IgD-negative memory B cell (primary cell): ENCODE results near the gene JAG1. TPM values are rescaled to one million over a fixed set of nuclear protein-coding genes. Genes with fewer than 3 reads are reported as not detected.

ENCODE experiments used
- H3K27ac Mint-ChIP-seq, 3 donors: one replicate each; pipeline ENCODE4 v1.8.0; 2020 to 2022; ENCODE audit warnings: mild to moderate bottlenecking in 3 of 3, mixed read lengths in 3 of 3, moderate library complexity in 1 of 3
- H3K27me3 Mint-ChIP-seq: one replicate; pipeline ENCODE4 v1.8.0; 2021; ENCODE audit warnings: mixed read lengths
- H3K36me3 Mint-ChIP-seq: one replicate; pipeline ENCODE4 v1.8.0; 2020; ENCODE audit warnings: mild to moderate bottlenecking, mixed read lengths
- H3K4me1 Mint-ChIP-seq, 3 donors: one replicate each; pipeline ENCODE4 v1.8.0; 2020 to 2022; ENCODE audit warnings: mixed read lengths in 3 of 3, mild to moderate bottlenecking in 1 of 3
- H3K4me3 Mint-ChIP-seq, 4 donors: one replicate each; pipeline ENCODE4 v1.8.0; 2020 to 2022; ENCODE audit warnings: mild to moderate bottlenecking in 4 of 4, mixed read lengths in 4 of 4, moderate library complexity in 3 of 4
- H3K9me3 Mint-ChIP-seq, 3 donors: one replicate each; pipeline ENCODE4 v1.8.0; 2020 to 2021; ENCODE audit warnings: mixed read lengths in 3 of 3, mild to moderate bottlenecking in 1 of 3
- polyA plus RNA-seq: library from polyadenylated mRNA; unstranded; fragments of 300-500 nt; fragmentation: Illumina TruSeq; gene quantifications from one replicate; pipeline ENCODE4 v1.2.3, GENCODE V29; 2021

Gene JAG1
- polyA plus RNA-seq, 1 donor from 2014 or later = not detected

- Mint-ChIP-seq H3K27me3 (peaks cover 56% of the 10 kb centered on the region), H3K4me1 (peaks cover 17 to 20% (median 18%) of the 10 kb centered on the region in 3 donors), H3K27ac (no peak overlapping the region), H3K36me3 (no peaks in the 10 kb centered on the region), H3K4me3 (no peak overlapping the region), H3K9me3 (peaks cover 0 to 8% (median 4%) of the 10 kb centered on the region in 3 donors)
Observed at GRCh38 chr20:10667560-10668167, 6.1 kb downstream of the JAG1 start.

- H3K36me3 Mint-ChIP-seq = no peaks in the 10 kb centered on the region
- H3K27ac Mint-ChIP-seq = no peak overlapping the region
- peaks cover 0 to 8% (median 4%) of the 10 kb centered on the region in 3 donors for H3K9me3 Mint-ChIP-seq
- peaks cover 53% of the 10 kb centered on the region for H3K27me3 Mint-ChIP-seq
- peaks cover 14 to 17% (median 15%) of the 10 kb centered on the region in 3 donors for H3K4me1 Mint-ChIP-seq
- H3K4me3 Mint-ChIP-seq = no peak overlapping the region
Observed at GRCh38 chr20:10667077-10667401, 6.8 kb downstream of the JAG1 start.

GRCh38 chr20:10666221-10667076 lies 7.3 kb downstream of the JAG1 start:
- Mint-ChIP-seq H3K27me3 (peaks cover 52% of the 10 kb centered on the region), H3K4me3 (peak overlapping the region in 1 of 4 donors; percentile 33), H3K36me3 (no peaks in the 10 kb centered on the region), H3K27ac (no peak overlapping the region), H3K4me1 (peaks cover 13 to 16% (median 13%) of the 10 kb centered on the region in 3 donors), H3K9me3 (peaks cover 0 to 8% (median 4%) of the 10 kb centered on the region in 3 donors)

- H3K27me3 Mint-ChIP-seq = peaks cover 48% of the 10 kb centered on the region
- H3K4me3 Mint-ChIP-seq = no peak overlapping the region
- H3K36me3 Mint-ChIP-seq = no peaks in the 10 kb centered on the region
- no peak overlapping the region for H3K27ac Mint-ChIP-seq
- peaks cover 7 to 10% (median 10%) of the 10 kb centered on the region in 3 donors for H3K4me1 Mint-ChIP-seq
- peaks cover 0 to 6% (median 4%) of the 10 kb centered on the region in 3 donors for H3K9me3 Mint-ChIP-seq
Observed at GRCh38 chr20:10665791-10666190, 8.0 kb downstream of the JAG1 start.

- H3K9me3 Mint-ChIP-seq = peaks cover 0 to 3% (median 3%) of the 10 kb centered on the region in 3 donors
- no peak overlapping the region for H3K4me3 Mint-ChIP-seq
- H3K27ac Mint-ChIP-seq = no peak overlapping the region
- H3K36me3 Mint-ChIP-seq = no peaks in the 10 kb centered on the region
- H3K4me1 Mint-ChIP-seq = peaks cover 0 to 3% (median 3%) of the 10 kb centered on the region in 3 donors
- H3K27me3 Mint-ChIP-seq = peaks cover 46% of the 10 kb centered on the region
Observed at GRCh38 chr20:10665027-10665561, 8.7 kb downstream of the JAG1 start.

GRCh38 chr20:10663756-10664155 lies 10.0 kb downstream of the JAG1 start:
- peaks cover 40% of the 10 kb centered on the region for H3K27me3 Mint-ChIP-seq
- no peak overlapping the region for H3K4me3 Mint-ChIP-seq
- H3K4me1 Mint-ChIP-seq = peaks cover 0 to 2% (median 0%) of the 10 kb centered on the region in 3 donors
- H3K36me3 Mint-ChIP-seq = no peaks in the 10 kb centered on the region
- H3K9me3 Mint-ChIP-seq = peaks cover 0 to 3% (median 1%) of the 10 kb centered on the region in 3 donors
- no peak overlapping the region for H3K27ac Mint-ChIP-seq

- Mint-ChIP-seq H3K4me1 (peaks cover 0 to 2% (median 0%) of the 10 kb centered on the region in 3 donors), H3K27me3 (peaks cover 39% of the 10 kb centered on the region), H3K27ac (no peak overlapping the region), H3K36me3 (peaks cover under 1% of the 10 kb centered on the region), H3K4me3 (no peak overlapping the region), H3K9me3 (peaks cover 0 to 3% (median 1%) of the 10 kb centered on the region in 3 donors)
Observed at GRCh38 chr20:10662661-10663458, 10.9 kb downstream of the JAG1 start.

GRCh38 chr20:10662151-10662550 lies 11.6 kb downstream of the JAG1 start:
- Mint-ChIP-seq H3K4me3 (no peak overlapping the region), H3K27me3 (peaks cover 36% of the 10 kb centered on the region), H3K9me3 (peaks cover 0 to 3% (median 1%) of the 10 kb centered on the region in 3 donors), H3K27ac (no peak overlapping the region), H3K4me1 (peaks cover 0 to 2% (median 0%) of the 10 kb centered on the region in 3 donors), H3K36me3 (peaks cover 2% of the 10 kb centered on the region)

GRCh38 chr20:10661261-10661660 lies 12.5 kb downstream of the JAG1 start:
- Mint-ChIP-seq H3K4me3 (no peak overlapping the region), H3K36me3 (peaks cover 2% of the 10 kb centered on the region), H3K9me3 (peaks cover 0 to 2% (median 1%) of the 10 kb centered on the region in 3 donors), H3K27me3 (peaks cover 36% of the 10 kb centered on the region), H3K4me1 (peaks cover 0 to 2% (median 0%) of the 10 kb centered on the region in 3 donors), H3K27ac (no peak overlapping the region)

- Mint-ChIP-seq H3K36me3 (peaks cover 2% of the 10 kb centered on the region), H3K9me3 (peaks cover 0 to 1% (median 0%) of the 10 kb centered on the region in 3 donors), H3K4me1 (peaks cover 0 to 2% (median 0%) of the 10 kb centered on the region in 3 donors), H3K27me3 (peaks cover 36% of the 10 kb centered on the region), H3K27ac (no peak overlapping the region), H3K4me3 (no peak overlapping the region)
Observed at GRCh38 chr20:10660661-10661060, 13.1 kb downstream of the JAG1 start.

GRCh38 chr20:10659651-10660601 lies 13.9 kb downstream of the JAG1 start:
- Mint-ChIP-seq H3K4me3 (no peak overlapping the region), H3K27me3 (peaks cover 35% of the 10 kb centered on the region), H3K4me1 (peaks cover 0 to 2% (median 0%) of the 10 kb centered on the region in 3 donors), H3K36me3 (peaks cover 2% of the 10 kb centered on the region), H3K9me3 (peaks cover 0 to under 1% (median 0%) of the 10 kb centered on the region in 3 donors), H3K27ac (no peak overlapping the region)

GRCh38 chr20:10658876-10659632 lies 14.7 kb downstream of the JAG1 start:
- peaks cover 2% of the 10 kb centered on the region for H3K36me3 Mint-ChIP-seq
- H3K27me3 Mint-ChIP-seq = peaks cover 35% of the 10 kb centered on the region
- no peak overlapping the region for H3K27ac Mint-ChIP-seq
- H3K4me3 Mint-ChIP-seq = no peak overlapping the region
- peaks cover 0 to 1% (median 0%) of the 10 kb centered on the region in 3 donors for H3K9me3 Mint-ChIP-seq
- peaks cover 0 to 4% (median 0%) of the 10 kb centered on the region in 3 donors for H3K4me1 Mint-ChIP-seq
